Cardiac fibroblast (primary cell): Measurements from ENCODE around the gene PREX1.

Experiments used
- DNase-seq, 2 donors: peaks; one replicate each; pipeline versions ENCODE4 v3.0.0 to v3.0.0-alpha.2; 2010; ENCODE audit warnings: low read depth in 2 of 2
- H3K4me3 ChIP-seq, 2 donors: replicated peaks in 1 of 2; 1 replicate in 1 of 2; 2 replicates in 1 of 2; pipeline ENCODE4 v1.5.1; 2011; ENCODE audit warnings: low read depth in 2 of 2, low read length in 2 of 2, mild to moderate bottlenecking in 2 of 2, moderate library complexity in 1 of 2
- CTCF ChIP-seq: IDR thresholded peaks from one replicate; pipeline ENCODE4 v1.5.1; 2011; ENCODE audit warnings: low read depth, mild to moderate bottlenecking, low read length, inconsistent platforms

Gene PREX1

GRCh38 chr20:48594533-48594932, 233.3 kb downstream of the PREX1 start:
- no peak overlapping the region for H3K4me3 ChIP-seq
- no peak for TF ChIP-seq CTCF
- no peak for DNase-seq

GRCh38 chr20:48592107-48592940, 235.5 kb downstream of the PREX1 start:
- DNase-seq: no peak
- TF ChIP-seq CTCF: no peak
- H3K4me3 ChIP-seq: no peak overlapping the region

GRCh38 chr20:48586730-48587129, 241.1 kb downstream of the PREX1 start:
- no peak overlapping the region for H3K4me3 ChIP-seq
- TF ChIP-seq CTCF: no peak
- DNase-seq: no peak

- no peak for DNase-seq
Observed at GRCh38 chr20:48585061-48585870, 242.5 kb downstream of the PREX1 start.

GRCh38 chr20:48584391-48585060, 243.3 kb downstream of the PREX1 start:
- H3K4me3 ChIP-seq: no peak overlapping the region
- no peak for TF ChIP-seq CTCF
- no peak for DNase-seq

More at GRCh38 chr20:48585061-48585870, 242.5 kb downstream of the PREX1 start:
- no peak overlapping the region for H3K4me3 ChIP-seq
- no peak for TF ChIP-seq CTCF

GRCh38 chr20:48583801-48584200, 244.0 kb downstream of the PREX1 start:
- no peak for DNase-seq
- TF ChIP-seq CTCF: no peak
- no peak overlapping the region for H3K4me3 ChIP-seq
